GM18870 (cell line): ENCODE data around the gene NIPAL1.
"Not testable (repeated sequence)": the region's sequence is repeated elsewhere in the genome, so short reads cannot be mapped to it uniquely, and the experiment has no call there.

Experiments
- ATAC-seq: cut with Tn5 transposase; IDR thresholded peaks from one replicate; pipeline ENCODE4 v1.9.1; 2021; ENCODE audit warnings: moderate library complexity; ENCODE audit not compliant: unreplicated experiment

NIPAL1 gene

DNA sequence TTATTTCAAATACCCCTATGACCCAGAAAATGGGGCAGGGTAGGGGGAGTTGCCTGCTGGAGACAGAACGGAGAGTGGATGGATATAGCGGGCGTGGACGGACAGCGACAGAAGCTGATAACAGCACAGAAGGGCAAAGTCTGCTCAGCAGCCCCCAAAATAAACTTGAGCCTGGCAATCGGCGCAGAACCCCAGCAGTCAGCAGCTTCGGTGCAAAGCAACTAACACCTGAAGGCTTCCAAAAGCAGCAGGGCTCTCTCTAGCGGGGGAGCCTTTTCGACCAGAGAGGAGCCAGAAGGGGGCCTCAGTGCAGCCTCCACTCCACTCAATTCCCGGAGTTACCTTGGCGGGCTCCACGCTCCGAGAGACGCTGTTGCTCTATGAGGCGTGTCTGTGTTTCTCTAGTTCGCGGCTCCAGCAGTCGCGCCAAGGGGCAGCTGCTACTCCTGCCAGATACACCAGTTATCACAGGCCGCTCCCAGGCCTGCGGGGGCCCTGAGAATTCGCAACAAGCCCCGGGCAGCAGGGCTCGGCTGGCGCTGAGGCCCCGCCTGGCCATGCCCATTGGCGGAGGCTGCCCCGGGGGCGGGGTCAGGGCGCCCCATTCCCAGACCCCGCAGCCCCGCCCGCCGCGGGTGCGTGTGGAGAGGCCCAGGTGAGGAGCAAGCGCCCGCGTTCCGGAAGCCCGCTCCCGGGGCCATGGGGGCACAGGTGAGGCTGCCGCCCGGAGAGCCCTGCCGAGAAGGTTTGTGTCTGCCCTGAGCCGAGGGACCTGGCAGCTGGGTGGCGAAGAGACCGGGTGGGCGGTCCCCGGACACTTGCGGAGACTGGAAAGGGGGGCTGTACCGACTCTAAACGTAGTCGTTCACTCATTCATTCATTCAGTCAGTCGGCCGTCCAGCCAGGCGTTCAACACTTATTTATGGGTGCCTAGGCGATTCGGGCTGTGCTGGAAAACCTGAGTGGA lies at the start of gene NIPAL1, which contains the start of gene CNGA1:
NIPAL1 (plus strand) TSS at position 632 of the 967 bp plus-strand sequence; CDS start at position 700, 68 bp downstream.
CNGA1 (minus strand) TSS at position 541 of the 967 bp plus-strand sequence. CDS start 63,992 bp downstream, outside the sequence.
- peak; percentile 66 for ATAC-seq

DNA sequence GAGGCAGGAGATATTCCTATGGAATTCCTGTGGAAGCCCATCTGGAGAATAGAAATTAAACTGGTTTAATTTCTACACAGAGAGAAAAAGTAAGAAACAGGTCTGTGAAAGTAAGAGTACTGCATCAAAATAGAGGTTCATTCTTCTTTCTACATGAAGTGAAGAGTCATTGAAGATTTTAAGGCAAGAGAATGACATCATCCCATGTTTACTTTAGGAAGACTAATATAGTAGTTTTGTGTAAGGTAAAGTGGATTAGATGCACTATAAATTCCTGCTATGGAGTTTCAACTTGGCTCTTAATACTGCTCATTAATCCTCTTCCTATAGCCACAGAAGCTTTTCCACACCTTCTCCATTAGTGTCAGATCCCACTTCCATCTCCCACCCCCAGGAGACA lies 47.7 kb upstream of the NIPAL1 start:
- ATAC-seq, result no peak

GRCh38 chr4:47972181-47972580 lies 44.4 kb upstream of the NIPAL1 start:
- ATAC-seq, result peak; percentile 63

DNA sequence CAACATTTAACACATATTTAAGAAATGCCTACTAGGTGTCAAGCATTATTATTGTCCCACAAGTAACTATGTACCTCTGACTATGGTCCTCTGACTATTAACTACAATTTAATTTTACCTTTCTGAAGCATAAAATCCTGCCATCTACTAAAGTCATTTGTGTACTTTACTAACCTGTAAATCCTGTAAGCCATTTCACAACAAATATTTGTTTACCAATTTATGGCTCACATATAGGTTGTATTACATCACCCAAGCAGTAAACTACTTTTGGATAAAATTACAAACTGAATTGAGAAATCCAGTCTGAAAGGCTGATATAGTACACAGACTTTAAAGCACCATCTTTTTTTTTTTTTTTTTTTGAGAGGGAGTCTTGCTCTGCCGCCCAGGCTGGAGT lies 43.9 kb upstream of the NIPAL1 start:
- ATAC-seq, result no peak

DNA sequence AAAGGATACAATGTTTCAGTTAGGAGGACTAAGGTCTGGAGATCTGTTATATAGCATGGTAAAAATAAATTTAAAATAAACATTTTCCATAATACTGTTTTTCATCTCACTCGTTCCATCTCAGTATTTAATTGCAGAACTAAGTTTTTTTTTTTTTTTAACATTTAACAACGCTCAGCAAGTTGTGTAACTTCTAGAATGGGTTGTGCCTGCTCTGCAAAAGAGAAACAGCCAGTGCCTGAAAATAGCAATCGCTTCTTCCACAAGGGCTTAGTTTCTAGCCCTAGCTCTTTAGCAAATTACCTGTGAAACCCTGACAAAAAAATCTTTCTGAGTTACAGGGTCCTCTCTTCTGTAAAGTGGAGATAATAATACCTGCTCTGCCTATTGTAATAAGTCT lies 42.0 kb upstream of the NIPAL1 start:
- ATAC-seq, result no peak

- ATAC-seq, result no peak
These were observed 26.4 kb upstream of the NIPAL1 start for GRCh38 chr4:47990145-47990544.

- not testable (repeated sequence) for ATAC-seq
These were observed 24.1 kb upstream of the NIPAL1 start for GRCh38 chr4:47992475-47992874.

DNA sequence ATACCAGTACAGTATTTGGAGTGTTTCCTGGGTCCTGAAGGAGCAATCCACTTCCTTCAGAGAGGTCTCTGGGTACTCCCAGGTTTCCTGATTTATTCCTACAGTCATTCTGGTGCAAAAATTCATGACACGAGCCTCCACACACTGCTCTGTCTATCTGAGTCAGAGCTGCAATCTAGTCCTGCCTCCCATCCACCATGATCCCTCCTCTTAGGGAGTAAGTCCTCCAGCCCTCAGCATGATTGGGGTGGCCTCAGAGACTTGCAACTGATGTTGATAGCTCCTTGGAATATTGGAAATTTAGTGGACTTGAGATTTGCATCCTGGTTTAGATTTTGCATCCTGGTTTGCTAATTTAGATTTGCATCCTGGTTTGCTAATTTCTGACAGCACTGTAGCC lies 20.6 kb upstream of the NIPAL1 start:
- ATAC-seq, result no peak

GRCh38 chr4:48002267-48002666 lies 14.3 kb upstream of the NIPAL1 start:
- ATAC-seq, result no peak

GRCh38 chr4:48003568-48003967 lies 13.0 kb upstream of the NIPAL1 start:
- ATAC-seq, result not testable (repeated sequence)

GRCh38 chr4:48005781-48006180 lies 10.8 kb upstream of the NIPAL1 start:
- no peak for ATAC-seq

DNA sequence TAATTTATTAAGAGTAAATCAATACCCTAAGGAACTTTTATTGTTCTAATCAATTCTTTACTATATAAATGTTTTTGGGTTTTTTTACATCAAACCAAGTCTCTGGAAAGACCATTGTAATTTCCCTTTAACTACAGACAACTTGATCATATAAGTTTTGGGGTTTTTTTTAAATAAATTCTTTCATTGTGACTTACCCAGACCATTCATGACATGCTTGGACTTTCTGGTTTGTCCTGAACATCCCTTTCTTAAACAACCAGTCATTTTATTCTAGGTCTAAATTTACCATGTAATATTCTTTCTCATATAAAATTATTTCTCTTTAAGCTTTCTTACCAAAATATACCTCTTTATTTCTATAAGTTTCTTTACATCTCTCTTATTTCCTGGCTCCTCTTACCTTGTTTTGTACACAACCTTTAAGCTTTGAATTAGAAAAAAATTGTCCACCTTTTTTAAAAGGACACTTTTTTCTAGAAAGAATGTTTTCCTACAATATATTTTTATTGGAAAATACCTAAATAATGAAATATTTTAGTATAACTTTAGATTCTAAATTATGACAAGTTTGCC lies 8.5 kb upstream of the NIPAL1 start:
- no peak for ATAC-seq

- ATAC-seq, result not testable (repeated sequence)
These were observed 5.7 kb upstream of the NIPAL1 start for GRCh38 chr4:48010906-48011305.

- no peak for ATAC-seq
These were observed 4.8 kb upstream of the NIPAL1 start for GRCh38 chr4:48011722-48012121.

DNA sequence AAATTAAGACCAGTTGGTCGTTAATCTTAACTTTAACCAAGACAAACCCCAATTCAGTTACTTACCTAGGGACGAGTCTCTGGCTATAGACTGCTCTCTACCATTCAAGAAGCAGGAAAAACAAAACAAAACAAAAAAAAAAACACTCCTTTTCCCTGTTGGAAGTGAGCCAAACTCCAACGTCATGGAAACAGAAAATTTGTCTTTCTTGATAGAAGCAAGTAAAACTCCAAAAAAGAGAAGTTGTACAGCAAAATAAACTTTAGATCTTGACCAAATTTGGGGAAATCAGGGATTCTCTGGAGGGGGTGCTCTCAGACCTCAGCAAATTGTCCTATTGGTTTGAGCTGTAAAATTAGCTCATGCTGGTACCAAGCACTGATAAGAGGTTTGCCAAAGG lies 3.7 kb upstream of the NIPAL1 start:
- no peak for ATAC-seq

- ATAC-seq, result no peak
These were observed 1.4 kb upstream of the NIPAL1 start for GRCh38 chr4:48015216-48015615.

GRCh38 chr4:48015678-48016077 lies 894 bp upstream of the NIPAL1 start:
- no peak for ATAC-seq

- no peak for ATAC-seq
These were observed 568 bp downstream of the NIPAL1 start for GRCh38 chr4:48017108-48017571.

- ATAC-seq, result no peak
These were observed 1.5 kb downstream of the NIPAL1 start for GRCh38 chr4:48018112-48018511.

GRCh38 chr4:48021100-48021499 lies 4.5 kb downstream of the NIPAL1 start:
- no peak for ATAC-seq

GRCh38 chr4:48022192-48022799 lies 5.7 kb downstream of the NIPAL1 start:
- no peak for ATAC-seq

GRCh38 chr4:48024522-48024921 lies 8.0 kb downstream of the NIPAL1 start:
- no peak for ATAC-seq
